Activated gamma-delta T cell (primary cell): ENCODE measurements around the gene PCED1A.
"Not testable (repeated sequence)": the region's sequence is repeated elsewhere in the genome, so short reads cannot be mapped to it uniquely, and the experiment has no call there.

Source experiments
- DNase-seq: peaks from one replicate; lab custom pipeline; 2025; lab: John Stamatoyannopoulos, UW

The PCED1A gene

GRCh38 chr20:2866236-2866635 lies 25.8 kb upstream of the PCED1A start:
- DNase-seq, result peak; percentile 15

- DNase-seq, result no peak
These were observed 25.2 kb upstream of the PCED1A start for GRCh38 chr20:2865630-2866029.

- DNase-seq, result no peak
These were observed 24.6 kb upstream of the PCED1A start for GRCh38 chr20:2865101-2865500.

- DNase-seq, result no peak
These were observed 24.2 kb upstream of the PCED1A start for GRCh38 chr20:2864626-2865025.

DNA sequence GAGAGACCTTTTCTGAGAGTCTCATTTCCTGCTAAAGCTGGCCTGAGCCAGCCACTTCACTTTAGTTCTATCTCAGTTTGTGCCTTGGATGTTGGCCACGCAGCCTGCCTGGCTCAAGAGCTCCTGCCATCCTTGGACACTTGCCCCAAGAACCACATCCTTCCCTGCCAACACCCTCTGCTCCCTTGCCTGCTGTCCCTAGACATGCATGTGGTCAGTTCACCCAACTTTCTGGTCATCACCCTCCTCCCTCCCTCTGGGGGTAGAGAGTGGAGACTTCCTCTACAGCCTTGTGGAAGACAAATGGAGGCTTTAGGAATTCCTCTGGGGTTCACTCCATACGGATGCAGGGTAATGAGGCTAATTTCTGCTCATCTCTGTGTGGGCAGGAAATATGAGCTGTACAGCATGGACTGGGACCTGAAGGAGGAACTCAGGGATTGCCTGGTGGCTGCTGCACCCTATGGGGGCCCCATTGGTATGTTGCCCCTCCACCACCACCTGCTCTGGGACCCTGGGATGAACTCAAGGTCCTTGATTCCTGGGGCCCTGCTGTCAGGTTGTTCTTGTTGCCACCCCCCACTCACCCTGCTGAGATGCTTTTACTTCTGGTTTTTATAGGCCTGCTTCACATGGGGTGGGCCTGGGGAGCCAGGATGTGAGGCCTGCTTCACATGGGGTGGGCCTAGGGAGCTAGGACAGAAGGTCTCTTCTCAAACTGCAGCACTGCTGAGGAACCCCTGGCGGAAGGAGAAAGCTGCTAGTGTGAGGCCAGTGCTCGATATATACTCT lies 19.1 kb upstream of the PCED1A start:
- no peak for DNase-seq

GRCh38 chr20:2858591-2858990 lies 18.1 kb upstream of the PCED1A start:
- no peak for DNase-seq

GRCh38 chr20:2851086-2851485 lies 10.6 kb upstream of the PCED1A start:
- DNase-seq, result no peak

DNA sequence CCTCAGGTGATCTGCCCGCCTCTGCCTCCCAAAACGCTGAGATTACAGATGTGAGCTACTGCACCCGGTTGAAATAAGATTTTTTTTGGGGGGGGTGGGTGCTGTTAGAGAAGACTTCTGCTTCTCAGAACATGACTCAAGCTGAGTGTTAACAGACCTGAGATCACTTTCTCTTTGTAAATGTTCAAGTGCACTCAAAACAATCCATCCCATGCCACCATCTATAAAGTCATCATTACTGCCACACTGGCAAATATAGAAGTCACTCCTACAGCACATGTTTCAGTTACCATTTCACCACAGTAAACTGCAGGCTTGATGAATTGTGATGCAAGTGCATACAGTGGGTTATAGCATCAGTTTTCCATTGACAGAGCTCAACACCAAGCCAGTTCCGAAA lies 9.1 kb upstream of the PCED1A start:
- no peak for DNase-seq

DNA sequence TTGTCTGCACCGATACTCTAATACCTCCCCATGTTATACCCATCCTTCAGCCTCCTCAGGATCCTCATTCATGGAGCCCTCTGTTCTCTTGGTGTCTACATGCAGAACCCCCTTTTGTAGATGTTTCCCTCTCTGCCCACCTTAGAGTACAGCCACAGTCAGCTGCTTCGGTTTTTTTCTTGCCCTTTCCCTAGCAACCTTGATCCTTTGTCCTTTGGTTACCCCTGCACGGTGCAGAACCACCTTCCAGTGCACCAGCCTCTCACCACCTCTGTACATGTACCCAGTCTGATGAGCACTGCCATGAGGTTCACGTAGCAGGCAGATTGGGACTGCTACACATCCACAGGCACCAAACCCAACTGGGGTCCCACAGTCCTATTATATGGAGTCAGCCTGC lies 7.3 kb upstream of the PCED1A start:
- no peak for DNase-seq

DNA sequence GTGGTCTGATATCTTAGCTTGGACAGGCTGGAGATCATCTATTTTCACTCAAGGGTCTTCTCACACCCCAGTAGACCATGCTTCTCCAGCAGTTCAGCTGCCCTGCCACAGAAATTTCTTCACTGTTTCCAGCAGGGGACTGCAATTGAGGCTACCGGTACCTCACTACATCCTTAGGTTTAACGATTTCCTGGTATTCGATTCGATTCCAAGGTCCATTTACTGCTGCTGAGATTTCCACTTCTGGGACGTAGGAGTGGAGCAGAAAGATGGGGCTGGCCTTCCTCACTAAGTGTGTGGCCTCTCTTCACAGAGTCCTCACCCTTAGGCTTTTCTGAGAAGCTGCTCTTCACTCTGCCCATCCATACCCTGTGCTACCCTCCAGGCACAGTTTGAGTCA lies 6.2 kb upstream of the PCED1A start:
- no peak for DNase-seq

- DNase-seq, result no peak
These were observed 5.2 kb upstream of the PCED1A start for GRCh38 chr20:2845607-2846006.

GRCh38 chr20:2840967-2841531 lies 594 bp upstream of the PCED1A start:
- DNase-seq, result no peak

GRCh38 chr20:2839732-2840137 lies 720 bp downstream of the PCED1A start:
- DNase-seq, result no peak

DNA sequence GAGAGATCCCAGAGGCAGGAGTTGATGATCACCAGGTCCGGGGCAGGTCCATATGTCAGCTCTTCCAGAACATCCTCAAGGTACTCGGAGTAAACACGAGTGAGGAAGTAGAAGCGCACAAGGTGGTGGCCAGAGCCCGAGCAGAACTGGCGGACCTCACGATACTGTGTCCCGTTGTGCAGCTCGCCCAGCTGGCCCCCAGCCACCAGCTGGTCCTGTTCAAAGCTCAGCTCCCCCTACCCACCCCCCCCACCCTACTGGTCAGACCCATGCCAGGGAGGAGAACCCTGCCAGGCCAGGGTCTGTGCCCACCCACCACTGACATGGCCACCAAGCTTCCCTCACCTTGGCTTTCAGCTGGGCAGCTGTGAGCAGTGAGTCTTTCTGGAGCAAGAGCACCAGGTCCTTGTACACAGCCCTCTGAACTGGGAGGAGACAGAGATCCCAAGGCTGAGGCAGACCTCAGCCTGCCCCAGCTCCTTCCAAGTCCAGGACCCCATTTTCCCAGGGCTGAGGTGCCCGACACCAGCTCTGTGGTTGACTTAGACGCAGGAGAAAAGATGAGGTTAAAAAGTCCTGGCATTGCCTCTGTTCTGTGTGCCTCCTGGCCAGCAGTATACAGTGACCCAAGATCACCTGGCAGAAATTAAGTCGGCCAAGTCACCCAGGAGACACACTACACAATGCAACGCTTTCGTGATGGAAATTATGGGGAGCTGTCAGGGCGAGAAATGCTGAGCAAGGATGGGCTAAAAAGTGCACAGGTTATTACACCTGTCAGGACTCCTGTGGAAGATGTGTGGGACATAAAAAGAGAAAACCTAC lies 1.4 kb downstream of the PCED1A start:
- DNase-seq, result no peak

DNA sequence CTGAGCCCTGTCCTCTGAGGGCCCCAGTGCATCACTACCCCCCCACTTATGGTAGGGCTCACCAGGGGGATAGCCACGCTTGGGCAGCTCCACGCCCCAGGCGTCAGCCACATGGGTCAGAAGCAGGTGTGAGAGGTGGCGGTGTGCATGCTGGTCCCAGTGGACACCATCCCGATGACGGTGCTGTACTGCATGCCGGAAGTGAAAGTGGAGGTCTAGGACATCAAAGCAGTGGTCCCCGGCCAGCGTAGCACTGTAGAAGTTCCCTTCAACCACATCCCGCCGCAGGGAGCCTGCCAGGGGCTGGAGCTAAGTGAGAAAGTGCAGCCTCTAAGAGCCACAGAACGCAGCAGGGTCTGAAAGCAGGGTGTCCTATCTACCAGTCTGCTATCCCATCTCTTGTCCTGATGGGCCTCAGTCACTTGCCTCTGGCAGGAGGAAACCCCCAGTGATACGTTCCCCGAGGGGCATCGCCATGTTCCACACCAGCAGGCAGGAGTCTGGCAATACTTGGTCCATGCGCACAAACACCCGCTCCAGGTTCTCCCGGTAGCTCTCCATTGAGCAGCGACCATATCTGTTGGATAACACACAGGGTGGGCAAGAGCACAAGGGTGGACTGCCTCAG lies 2.2 kb downstream of the PCED1A start:
- DNase-seq, result no peak

DNA sequence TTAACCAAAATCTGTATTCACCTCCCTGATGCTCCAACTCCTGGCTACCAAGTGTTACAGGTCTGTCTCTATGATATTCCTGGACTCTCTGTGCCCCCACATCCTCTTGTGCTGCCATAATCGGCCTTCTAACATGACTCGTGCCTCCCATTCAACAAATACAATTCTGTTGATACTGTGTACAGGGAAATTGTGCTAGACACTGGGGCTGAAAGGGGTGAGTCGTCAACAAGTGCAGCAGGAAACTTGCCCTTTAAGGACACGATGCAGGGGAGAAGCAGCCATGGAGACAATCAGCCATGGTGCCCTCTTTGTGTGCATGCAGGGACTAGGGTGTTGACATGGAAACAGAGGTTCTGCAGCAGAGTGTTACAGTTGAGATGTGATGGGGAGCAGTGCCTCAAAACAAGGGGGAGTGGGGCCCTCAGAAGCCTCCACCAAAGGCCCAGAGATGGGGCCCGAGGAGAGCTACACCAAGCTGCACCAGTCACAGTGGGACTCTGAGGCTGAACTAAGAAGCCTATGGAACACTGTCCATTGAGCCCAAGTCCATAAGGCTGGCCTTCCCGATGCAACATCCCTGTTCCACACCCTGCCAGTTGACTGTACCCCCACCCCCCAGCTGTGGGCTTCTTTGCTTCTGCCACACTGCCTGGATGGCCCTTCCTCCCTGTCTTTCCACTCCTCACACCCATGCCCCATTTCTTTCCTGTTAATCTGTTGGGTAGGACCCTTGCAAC lies 3.1 kb downstream of the PCED1A start:
- DNase-seq, result no peak

GRCh38 chr20:2836035-2836434 lies 4.4 kb downstream of the PCED1A start:
- DNase-seq, result no peak

DNA sequence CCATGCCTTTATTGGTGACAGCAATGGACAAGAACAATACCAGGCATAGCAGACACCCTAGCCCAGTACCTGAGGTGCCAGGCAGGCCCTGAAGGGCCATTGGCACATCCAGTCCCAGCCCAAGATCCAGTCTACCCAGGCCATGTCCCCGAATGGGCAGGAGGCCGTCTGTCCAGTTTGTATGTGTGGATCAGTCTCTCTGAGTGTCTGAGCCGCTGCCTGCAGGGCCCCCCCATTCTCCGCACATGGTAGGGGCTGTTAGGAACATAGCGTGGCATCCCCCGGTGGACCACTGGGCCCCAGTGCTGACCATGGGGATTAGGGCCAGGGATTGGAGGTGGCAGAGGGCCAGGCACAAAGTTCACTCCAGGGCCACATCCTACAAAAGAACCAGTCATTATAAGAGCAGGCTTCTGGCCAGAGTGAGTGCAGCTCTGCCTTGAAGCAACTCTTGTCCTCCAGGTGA lies 5.1 kb downstream of the PCED1A start:
- no peak for DNase-seq

DNA sequence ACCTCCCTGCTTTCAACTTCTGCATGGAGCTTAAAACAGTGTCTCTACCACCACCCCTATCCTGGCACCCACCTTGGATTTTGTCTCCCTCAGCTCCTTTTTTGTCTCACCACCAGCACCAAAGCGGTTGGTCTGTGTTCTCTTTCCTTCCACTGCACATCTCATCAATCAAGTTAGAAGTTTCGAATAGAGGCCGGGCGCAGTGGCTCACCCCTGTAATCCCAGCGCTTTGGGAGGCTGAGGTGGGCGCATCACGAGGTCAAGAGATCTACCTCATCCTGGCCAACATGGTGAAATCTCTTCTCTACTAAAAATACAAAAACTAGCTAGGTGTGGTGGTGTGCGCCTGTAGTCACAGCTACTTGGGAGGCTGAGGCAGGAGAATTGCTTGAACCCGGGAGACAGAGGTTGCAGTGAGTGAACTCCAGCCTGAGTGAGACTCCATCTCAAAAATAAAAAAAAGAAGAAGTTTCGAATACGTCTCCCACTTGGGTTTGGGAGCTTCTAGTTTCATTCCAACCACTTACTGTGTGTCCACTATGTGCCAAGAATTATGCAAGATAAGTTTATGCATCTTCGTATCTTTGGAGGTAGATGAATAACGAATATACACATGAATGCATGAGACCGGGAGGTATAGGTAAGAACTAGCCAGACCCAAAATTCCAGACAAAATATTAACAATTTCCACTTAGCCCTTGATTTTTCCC lies 5.9 kb downstream of the PCED1A start:
- no peak for DNase-seq

DNA sequence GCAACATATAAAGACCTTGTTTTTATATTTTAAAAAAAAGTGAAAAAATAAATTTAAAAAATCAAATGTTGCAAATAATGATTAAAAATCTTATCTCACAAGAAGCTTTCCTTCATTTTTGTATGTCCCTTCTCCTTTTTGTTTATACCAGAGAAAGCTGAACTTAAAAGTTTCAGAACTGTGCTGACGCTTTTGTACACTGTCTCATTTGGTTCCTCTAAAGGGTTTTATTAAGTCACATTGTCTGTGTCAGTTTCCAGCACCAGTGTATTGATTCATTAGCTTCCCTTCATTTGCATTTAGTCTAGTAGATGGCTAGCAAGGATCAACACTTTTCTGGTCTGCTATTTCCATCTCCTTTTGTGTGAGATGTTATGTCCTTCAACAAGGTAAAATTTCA lies 6.7 kb downstream of the PCED1A start:
- no peak for DNase-seq

DNA sequence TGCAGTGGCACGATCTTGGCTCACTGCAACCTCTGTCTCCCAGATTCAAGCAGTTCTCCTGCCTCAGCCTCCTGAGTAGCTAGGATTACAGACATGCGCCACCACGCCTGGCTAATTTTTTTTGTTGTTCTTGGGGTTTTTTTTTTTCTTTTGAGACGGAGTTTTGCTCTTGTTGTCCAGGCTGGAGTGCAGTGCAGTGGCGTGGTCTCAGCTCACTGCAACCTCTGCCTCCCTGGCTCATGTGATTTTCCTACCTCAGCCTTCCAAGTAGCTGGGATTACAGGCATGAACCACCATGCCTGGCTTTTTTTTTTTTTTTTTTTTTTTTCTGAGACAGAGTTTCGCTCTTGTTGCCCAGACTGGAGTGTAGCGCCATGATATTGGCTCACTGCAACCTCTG lies 9.2 kb downstream of the PCED1A start:
- not testable (repeated sequence) for DNase-seq
